Measurements from ENCODE around the gene ARHGAP18.

DNA sequence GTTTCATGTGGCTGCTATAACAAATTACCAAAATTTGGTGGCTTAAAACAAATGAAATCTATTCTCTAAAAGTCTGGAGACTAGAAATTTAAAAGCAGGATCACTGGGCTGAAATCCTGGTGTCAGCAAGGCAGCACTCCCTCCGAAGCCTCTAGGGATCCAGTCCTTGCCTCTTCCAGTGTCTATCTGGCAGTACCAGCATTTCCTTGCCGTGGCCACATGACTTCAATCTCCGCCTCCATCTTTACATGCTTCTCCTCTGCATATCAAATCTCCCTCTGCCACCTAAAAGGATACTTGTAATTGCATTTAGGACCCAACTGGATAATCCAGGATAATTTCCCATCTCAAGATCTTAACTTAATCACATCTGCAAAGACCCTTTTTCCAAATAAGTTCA is 30.2 kb downstream of the ARHGAP18 start:
- TF ChIP-seq ZNF384 (IDR thresholded peaks at IDR 0.05) (no peak), ARNT (IDR thresholded peaks at IDR 0.05) (no peak), SP1 (IDR thresholded peaks at IDR 0.05) (no peak), BHLHE40 (IDR thresholded peaks at IDR 0.05; ENCODE audit: borderline replicate concordance) (no peak), ELF4 (IDR thresholded peaks at IDR 0.05) (no peak), FOXM1 (IDR thresholded peaks at IDR 0.05; ENCODE audit: borderline replicate concordance) (no peak), NFRKB (IDR thresholded peaks at IDR 0.05) (no peak), CTBP1 (IDR thresholded peaks at IDR 0.05; ENCODE audit: borderline replicate concordance) (no peak), HDGF (IDR thresholded peaks at IDR 0.05; ENCODE audit: borderline replicate concordance) (no peak), TARDBP (IDR thresholded peaks at IDR 0.05) (no peak)
- TF ChIP-seq, protein P1, sequence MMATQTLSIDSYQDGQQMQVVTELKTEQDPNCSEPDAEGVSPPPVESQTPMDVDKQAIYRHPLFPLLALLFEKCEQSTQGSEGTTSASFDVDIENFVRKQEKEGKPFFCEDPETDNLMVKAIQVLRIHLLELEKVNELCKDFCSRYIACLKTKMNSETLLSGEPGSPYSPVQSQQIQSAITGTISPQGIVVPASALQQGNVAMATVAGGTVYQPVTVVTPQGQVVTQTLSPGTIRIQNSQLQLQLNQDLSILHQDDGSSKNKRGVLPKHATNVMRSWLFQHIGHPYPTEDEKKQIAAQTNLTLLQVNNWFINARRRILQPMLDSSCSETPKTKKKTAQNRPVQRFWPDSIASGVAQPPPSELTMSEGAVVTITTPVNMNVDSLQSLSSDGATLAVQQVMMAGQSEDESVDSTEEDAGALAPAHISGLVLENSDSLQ (IDR thresholded peaks at IDR 0.05), result no peak
